H1 (cell line): ENCODE measurements around the gene UBE2E2. TPM values are rescaled to one million over a fixed set of nuclear protein-coding genes. Genes with fewer than 3 reads are reported as not detected.

ENCODE experiments used
- CHD7 ChIP-seq: fragments of 300-600 bp; sonication (generic); IDR thresholded peaks from 2 replicates; pipeline ENCODE4 v1.7.1; 2012; ENCODE audit warnings: low read length, moderate library complexity, mild to moderate bottlenecking, inconsistent platforms; ENCODE audit not compliant: insufficient replicate concordance
- CTCF ChIP-seq, 3 experiments: IDR thresholded peaks; 1 replicate in 2 of 3; 2 replicates in 1 of 3; pipeline versions ENCODE4 v1.5.1 to v1.6.1; 2011; ENCODE audit warnings: low read length in 3 of 3, mild to moderate bottlenecking in 3 of 3, inconsistent platforms in 2 of 3, low read depth in 1 of 3, moderate library complexity in 1 of 3; ENCODE audit not compliant: insufficient read depth in 1 of 3; ENCODE audit errors: control extremely low read depth in 1 of 3
- HDAC6 ChIP-seq: IDR thresholded peaks from one replicate; pipeline ENCODE4 v1.7.1; 2012; ENCODE audit warnings: low read depth, mild to moderate bottlenecking, inconsistent platforms, low read length, moderate library complexity
- NANOG ChIP-seq: IDR thresholded peaks from 2 replicates; pipeline ENCODE4 v1.6.1; 2011; ENCODE audit warnings: low read length, low read depth, mild to moderate bottlenecking, inconsistent platforms; ENCODE audit not compliant: insufficient read depth, poor library complexity, severe bottlenecking
- PHF8 ChIP-seq: fragments of 200-600 bp; sonication (generic); conservative IDR thresholded peaks from 2 replicates; pipeline ENCODE4 v1.7.1; 2012; ENCODE audit warnings: low read depth, mild to moderate bottlenecking, inconsistent platforms, low read length, moderate library complexity
- RAD21 ChIP-seq, 2 experiments: IDR thresholded peaks in 1 of 2; conservative IDR thresholded peaks in 1 of 2; 2 replicates each; pipeline ENCODE4 v1.6.1; 2011; ENCODE audit warnings: low read depth in 2 of 2, low read length in 2 of 2, improper control_type of control experiment in 1 of 2, inconsistent platforms in 1 of 2, mild to moderate bottlenecking in 1 of 2, moderate library complexity in 1 of 2
- SP1 ChIP-seq: IDR thresholded peaks from 2 replicates; pipeline ENCODE4 v1.6.1; 2011; ENCODE audit warnings: low read depth, low read length
- polyA plus RNA-seq, 7 experiments: library from polyadenylated mRNA; depleted of rRNA in 3 of 7; stranded (reverse) in 5 of 7; unstranded in 2 of 7; fragments of >200 nt in 5 of 7; fragments of 200-250 nt in 2 of 7; gene quantifications; 1 replicate in 5 of 7; 2 replicates in 1 of 7; 4 replicates in 1 of 7; pipeline versions ENCODE4 v1.2.1 to v1.2.3, GENCODE V29; 2011 to 2013; ENCODE audit warnings: missing spikeins in 2 of 7, mixed read lengths in 2 of 7
- total RNA-seq: library from RNA; stranded (reverse); fragmentation: NEBNext Ultra II Directional; extraction: Animal tissue kit (Norgen Biotek cat#: 25700); gene quantifications from 2 replicates; pipeline ENCODE4 v1.2.1, GENCODE V29; 2021

Gene UBE2E2
- total and polyA plus RNA-seq, 2 of the 8 experiments (the other 6 are each of a cell fraction or from before 2014, with no cell fraction given): 57.6 to 70.6 TPM

GRCh38 chr3:23479615-23480328, 276.6 kb downstream of the UBE2E2 start (continued):
- TF ChIP-seq CHD7 (no peak), SP1 (no peak), CTCF (IDR thresholded peaks at IDR 0.05; ENCODE audit: control extremely low read depth in 1 of 3, insufficient read depth in 1 of 3, low read depth in 1 of 3, low read length in 3 of 3) (no peak), NANOG (no peak), RAD21 (IDR thresholded peaks at IDR 0.05 in 1 of 2, conservative IDR thresholded peaks at IDR 0.05 in 1 of 2; ENCODE audit: low read depth in 2 of 2, low read length in 2 of 2) (no peak), HDAC6 (no peak), PHF8 (no peak)
